SU-DHL-6 (cell line): Measurements from ENCODE around the gene LRWD1.

Source experiments
- H2AFZ ChIP-seq: fragments of 200-600 bp; sonication (generic); 2 replicates; pipeline ENCODE4 v1.6.1; 2014; ENCODE audit warnings: low read depth, mild to moderate bottlenecking, moderate library complexity, mixed read lengths, antibody characterized with exemption, low read length; ENCODE audit not compliant: severe bottlenecking
- H3F3A ChIP-seq: fragments of 200-600 bp; shearing (Covaris generic); 2 replicates; pipeline ENCODE4 v1.6.0; 2016; ENCODE audit warnings: antibody characterized with exemption, mild to moderate bottlenecking; ENCODE audit not compliant: insufficient read depth
- H3K27ac ChIP-seq: fragments of 200-600 bp; sonication (generic); 2 replicates; pipeline ENCODE4 v1.5.1; 2016; ENCODE audit warnings: low read depth, mild to moderate bottlenecking, low read length, moderate library complexity, mixed read lengths
- H3K27me3 ChIP-seq: fragments of 200-600 bp; sonication (generic), shearing (Covaris generic); 2 replicates; pipeline ENCODE4 v1.6.0; 2014; ENCODE audit warnings: mild to moderate bottlenecking, low read length
- H3K36me3 ChIP-seq: fragments of 200-600 bp; sonication (generic); 2 replicates; pipeline ENCODE4 v1.6.1; 2014; ENCODE audit warnings: mild to moderate bottlenecking, low read length, mixed read lengths
- H3K4me2 ChIP-seq: fragments of 300-600, 200-600 bp; shearing (Covaris generic), sonication (generic); 2 replicates; pipeline ENCODE4 v1.6.0; 2014; ENCODE audit warnings: low read length, low read depth, mild to moderate bottlenecking; ENCODE audit not compliant: poor library complexity, severe bottlenecking
- H3K4me3 ChIP-seq: fragments of 200-600 bp; sonication (generic); 2 replicates; pipeline ENCODE4 v1.5.1; 2014; ENCODE audit warnings: antibody characterized with exemption, low read length, mild to moderate bottlenecking, mixed read lengths; ENCODE audit not compliant: insufficient read depth, poor library complexity, severe bottlenecking
- H3K79me2 ChIP-seq: fragments of 200-600 bp; sonication (generic); 2 replicates; pipeline ENCODE4 v1.6.1; 2014; ENCODE audit warnings: mild to moderate bottlenecking, low read length, moderate library complexity; ENCODE audit not compliant: insufficient read depth
- H3K9ac ChIP-seq: fragments of 200-600 bp; sonication (generic); 2 replicates; pipeline ENCODE4 v1.7.0; 2014; ENCODE audit warnings: mild to moderate bottlenecking, low read length
- H3K9me2 ChIP-seq: fragments of 200-600 bp; sonication (generic); replicated peaks from 2 replicates; pipeline ENCODE4 v1.6.1; 2014; ENCODE audit warnings: low read length; ENCODE audit not compliant: insufficient read depth
- H3K9me3 ChIP-seq: fragments of 200-600 bp; sonication (generic); 2 replicates; pipeline ENCODE4 v1.6.1; 2014; ENCODE audit warnings: low read length, mixed read lengths; ENCODE audit not compliant: insufficient read depth
- H4K20me1 ChIP-seq: fragments of 200-600 bp; sonication (generic); 2 replicates; pipeline ENCODE4 v1.6.1; 2014; ENCODE audit warnings: low read depth, mild to moderate bottlenecking, antibody characterized with exemption, low read length, moderate library complexity, mixed read lengths
- CTCF ChIP-seq: fragments of 200-600 bp; sonication (generic); IDR thresholded peaks from one replicate; pipeline ENCODE4 v1.5.1; 2017; ENCODE audit warnings: antibody characterized with exemption, mild to moderate bottlenecking, low read length, moderate library complexity; ENCODE audit not compliant: insufficient read depth, poor library complexity, severe bottlenecking
- EZH2phosphoT487 ChIP-seq: fragments of 200-600 bp; sonication (generic), shearing (Covaris generic); conservative IDR thresholded peaks from 2 replicates; pipeline ENCODE4 v1.6.1; 2018; ENCODE audit warnings: mild to moderate bottlenecking, antibody characterized with exemption, low read length, moderate library complexity, mixed read lengths

Gene LRWD1

GRCh38 chr7:102457352-102457924 lies 7.3 kb upstream of the LRWD1 start:
- no peaks in the 10 kb centered on the region for H3K27me3 ChIP-seq
- no peak overlapping the region for H3K4me3 ChIP-seq
- H4K20me1 ChIP-seq, result no peaks in the 10 kb centered on the region
- TF ChIP-seq CTCF, result no peak
- TF ChIP-seq EZH2phosphoT487, result no peak
- no peaks in the 10 kb centered on the region for H3K9me2 ChIP-seq
- peaks cover 5% of the 10 kb centered on the region; the same call in 1 of the 2 replicates for H3F3A ChIP-seq
- no peaks in the 10 kb centered on the region for H3K36me3 ChIP-seq
- peaks cover 3% of the 10 kb centered on the region; the same call in 1 of the 2 replicates for H3K79me2 ChIP-seq
- H3K9me3 ChIP-seq, result no peaks in the 10 kb centered on the region
- H3K4me2 ChIP-seq, result no peak overlapping the region
- no peak overlapping the region for H2AFZ ChIP-seq
- H3K27ac ChIP-seq, result no peak overlapping the region
- H3K9ac ChIP-seq, result no peak overlapping the region

- Histone ChIP-seq H3K27me3 (no peaks in the 10 kb centered on the region), H3F3A (peaks cover 5% of the 10 kb centered on the region; the same call in 1 of the 2 replicates), H3K27ac (no peak overlapping the region), H4K20me1 (no peaks in the 10 kb centered on the region), H3K9ac (no peak overlapping the region), H3K36me3 (no peaks in the 10 kb centered on the region), H3K4me3 (no peak overlapping the region), H3K9me3 (no peaks in the 10 kb centered on the region), H3K9me2 (no peaks in the 10 kb centered on the region), H2AFZ (no peak overlapping the region), H3K79me2 (peaks cover 20% of the 10 kb centered on the region), H3K4me2 (no peak overlapping the region)
- no peak for TF ChIP-seq CTCF
- no peak for TF ChIP-seq EZH2phosphoT487
Measured at GRCh38 chr7:102459221-102459844, 5.5 kb upstream of the LRWD1 start.

- H3K9me2 ChIP-seq, result no peaks in the 10 kb centered on the region
- H3K27me3 ChIP-seq, result no peaks in the 10 kb centered on the region
- H4K20me1 ChIP-seq, result no peaks in the 10 kb centered on the region
- no peak overlapping the region for H3K27ac ChIP-seq
- H3K4me3 ChIP-seq, result no peak overlapping the region
- peaks cover 26% of the 10 kb centered on the region for H3K79me2 ChIP-seq
- no peak overlapping the region for H3K9ac ChIP-seq
- no peaks in the 10 kb centered on the region for H3K9me3 ChIP-seq
- peaks cover 8% of the 10 kb centered on the region for H3F3A ChIP-seq
- no peaks in the 10 kb centered on the region for H3K36me3 ChIP-seq
- H3K4me2 ChIP-seq, result no peak overlapping the region
- no peak overlapping the region for H2AFZ ChIP-seq
- TF ChIP-seq CTCF, result no peak
- no peak for TF ChIP-seq EZH2phosphoT487
Measured at GRCh38 chr7:102460467-102460866, 4.3 kb upstream of the LRWD1 start.
